ENCODE data around the gene SMARCC1.

Gene SMARCC1

GRCh38 chr3:47614788-47615187 is 166.9 kb downstream of the SMARCC1 start:
- TF ChIP-seq POLR2A (IDR thresholded peaks at IDR 0.05; ENCODE audit: low read depth, low read length), result no peak
- DNase-seq (ENCODE audit: insufficient read length, low spot score) (no peak), FAIRE-seq (no peak)

GRCh38 chr3:47613722-47614121 is 168.0 kb downstream of the SMARCC1 start:
- no peak for TF ChIP-seq POLR2A (IDR thresholded peaks at IDR 0.05; ENCODE audit: low read depth, low read length)
- no peak for DNase-seq (ENCODE audit: insufficient read length, low spot score)
- no peak for FAIRE-seq

- FAIRE-seq (no peak), DNase-seq (ENCODE audit: insufficient read length, low spot score) (no peak)
- TF ChIP-seq POLR2A (IDR thresholded peaks at IDR 0.05; ENCODE audit: low read depth, low read length), result no peak
Observed at GRCh38 chr3:47612879-47613278, 168.8 kb downstream of the SMARCC1 start.

GRCh38 chr3:47612178-47612577 is 169.5 kb downstream of the SMARCC1 start:
- no peak for TF ChIP-seq POLR2A (IDR thresholded peaks at IDR 0.05; ENCODE audit: low read depth, low read length)
- FAIRE-seq (peak; percentile 94), DNase-seq (ENCODE audit: insufficient read length, low spot score) (no peak)

GRCh38 chr3:47611576-47611975 is 170.1 kb downstream of the SMARCC1 start:
- no peak for TF ChIP-seq POLR2A (IDR thresholded peaks at IDR 0.05; ENCODE audit: low read depth, low read length)
- DNase-seq (ENCODE audit: insufficient read length, low spot score) (no peak), FAIRE-seq (no peak)

GRCh38 chr3:47610583-47610982 is 171.1 kb downstream of the SMARCC1 start:
- DNase-seq (ENCODE audit: insufficient read length, low spot score) (no peak), FAIRE-seq (no peak)
- no peak for TF ChIP-seq POLR2A (IDR thresholded peaks at IDR 0.05; ENCODE audit: low read depth, low read length)

GRCh38 chr3:47607335-47607734 is 174.4 kb downstream of the SMARCC1 start:
- no peak for DNase-seq (ENCODE audit: insufficient read length, low spot score)
- FAIRE-seq, result no peak
- TF ChIP-seq POLR2A (IDR thresholded peaks at IDR 0.05; ENCODE audit: low read depth, low read length), result no peak

- no peak for TF ChIP-seq POLR2A (IDR thresholded peaks at IDR 0.05; ENCODE audit: low read depth, low read length)
- DNase-seq (ENCODE audit: insufficient read length, low spot score), result no peak
- FAIRE-seq, result no peak
Observed at GRCh38 chr3:47606165-47606564, 175.5 kb downstream of the SMARCC1 start.

GRCh38 chr3:47605652-47606051 is 176.0 kb downstream of the SMARCC1 start:
- no peak for TF ChIP-seq POLR2A (IDR thresholded peaks at IDR 0.05; ENCODE audit: low read depth, low read length)
- FAIRE-seq (no peak), DNase-seq (ENCODE audit: insufficient read length, low spot score) (no peak)

GRCh38 chr3:47604145-47604544 is 177.5 kb downstream of the SMARCC1 start:
- TF ChIP-seq POLR2A (IDR thresholded peaks at IDR 0.05; ENCODE audit: low read depth, low read length), result no peak
- FAIRE-seq (no peak), DNase-seq (ENCODE audit: insufficient read length, low spot score) (no peak)

- TF ChIP-seq POLR2A (IDR thresholded peaks at IDR 0.05; ENCODE audit: low read depth, low read length), result no peak
- DNase-seq (ENCODE audit: insufficient read length, low spot score), result no peak
- FAIRE-seq, result no peak
Observed at GRCh38 chr3:47603332-47603731, 178.4 kb downstream of the SMARCC1 start.

GRCh38 chr3:47601281-47601680 is 180.4 kb downstream of the SMARCC1 start:
- DNase-seq (ENCODE audit: insufficient read length, low spot score) (no peak), FAIRE-seq (no peak)
- TF ChIP-seq POLR2A (IDR thresholded peaks at IDR 0.05; ENCODE audit: low read depth, low read length), result no peak

- no peak for DNase-seq (ENCODE audit: insufficient read length, low spot score)
- no peak for TF ChIP-seq POLR2A (IDR thresholded peaks at IDR 0.05; ENCODE audit: low read depth, low read length)
- FAIRE-seq, result no peak
Observed at GRCh38 chr3:47594792-47595191, 186.9 kb downstream of the SMARCC1 start.

- no peak for TF ChIP-seq POLR2A (IDR thresholded peaks at IDR 0.05; ENCODE audit: low read depth, low read length)
- FAIRE-seq (no peak), DNase-seq (ENCODE audit: insufficient read length, low spot score) (no peak)
Observed at GRCh38 chr3:47592066-47592795, 189.5 kb downstream of the SMARCC1 start.

- no peak for TF ChIP-seq POLR2A (IDR thresholded peaks at IDR 0.05; ENCODE audit: low read depth, low read length)
- no peak for FAIRE-seq
- no peak for DNase-seq (ENCODE audit: insufficient read length, low spot score)
Observed at GRCh38 chr3:47590216-47590615, 191.5 kb downstream of the SMARCC1 start.

Measured in H54 (cell line).